Measurements from ENCODE around the gene FXYD1. TPM values are rescaled to one million over a fixed set of nuclear protein-coding genes. Genes with fewer than 3 reads are reported as not detected.

Gene FXYD1
- total RNA-seq: 10 to 100 TPM; 44.4 to 92.6 (median 70.7) TPM

DNA sequence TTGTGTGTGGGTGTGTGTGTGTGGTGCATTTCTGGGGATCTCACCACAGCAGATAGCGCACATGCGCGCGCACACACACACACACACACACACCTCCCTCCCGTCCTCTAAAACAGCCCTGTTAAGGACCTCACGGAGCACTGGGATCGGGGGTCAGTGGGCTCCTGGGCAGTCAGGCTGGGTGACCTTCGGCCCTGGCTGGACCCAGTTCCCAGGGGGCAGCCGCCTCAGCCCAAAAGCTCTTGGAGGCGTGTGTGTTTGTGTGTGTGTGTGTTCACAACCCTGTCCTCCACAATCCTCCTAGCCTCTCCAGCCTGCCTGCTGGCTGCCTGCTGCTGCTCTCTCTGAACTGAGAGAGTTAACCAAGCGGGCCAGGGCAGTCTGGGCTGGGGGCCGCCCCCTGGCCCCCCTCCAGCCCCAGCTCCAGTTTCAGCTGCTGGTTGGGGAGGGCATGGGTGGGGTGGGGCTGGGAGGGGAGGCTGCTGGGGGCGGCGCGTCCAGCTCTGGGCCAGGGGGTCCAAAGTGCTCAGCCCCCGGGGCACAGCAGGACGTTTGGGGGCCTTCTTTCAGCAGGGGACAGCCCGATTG, at the start of gene FXYD1:
Gene FXYD1, plus strand, starts transcription at position 520 of the 588 bp plus-strand sequence. CDS start 1,256 bp downstream, outside the sequence.
- Histone ChIP-seq H3K4me3 (peak within 1 kb of the TSS; percentile 43 to 62 (median 51)), H3K4me1 (peaks cover 37 to 83% (median 67%) of the 10 kb centered on the region in 4 donors), H3K36me3 (no peaks in the 10 kb centered on the region), H3K9me3 (peaks cover 0 to 4% (median 0%) of the 10 kb centered on the region in 4 donors), H3K27me3 (peaks cover 0 to 54% (median 15%) of the 10 kb centered on the region in 4 donors), H3K27ac (replicated peaks in 1 of 4) (peak within 1 kb of the TSS; percentile 82 to 87 (median 85))
- DNase-seq (ENCODE audit: extremely low spot score): no peak
- WGBS: 23% methylated on average over 10 of the region's 18 CpGs
- intact Hi-C loops (cut with DNase I): no loop called here
- no peak for TF ChIP-seq POLR2A (IDR thresholded peaks at IDR 0.05; ENCODE audit: low read depth)
- TF ChIP-seq, protein P1, sequence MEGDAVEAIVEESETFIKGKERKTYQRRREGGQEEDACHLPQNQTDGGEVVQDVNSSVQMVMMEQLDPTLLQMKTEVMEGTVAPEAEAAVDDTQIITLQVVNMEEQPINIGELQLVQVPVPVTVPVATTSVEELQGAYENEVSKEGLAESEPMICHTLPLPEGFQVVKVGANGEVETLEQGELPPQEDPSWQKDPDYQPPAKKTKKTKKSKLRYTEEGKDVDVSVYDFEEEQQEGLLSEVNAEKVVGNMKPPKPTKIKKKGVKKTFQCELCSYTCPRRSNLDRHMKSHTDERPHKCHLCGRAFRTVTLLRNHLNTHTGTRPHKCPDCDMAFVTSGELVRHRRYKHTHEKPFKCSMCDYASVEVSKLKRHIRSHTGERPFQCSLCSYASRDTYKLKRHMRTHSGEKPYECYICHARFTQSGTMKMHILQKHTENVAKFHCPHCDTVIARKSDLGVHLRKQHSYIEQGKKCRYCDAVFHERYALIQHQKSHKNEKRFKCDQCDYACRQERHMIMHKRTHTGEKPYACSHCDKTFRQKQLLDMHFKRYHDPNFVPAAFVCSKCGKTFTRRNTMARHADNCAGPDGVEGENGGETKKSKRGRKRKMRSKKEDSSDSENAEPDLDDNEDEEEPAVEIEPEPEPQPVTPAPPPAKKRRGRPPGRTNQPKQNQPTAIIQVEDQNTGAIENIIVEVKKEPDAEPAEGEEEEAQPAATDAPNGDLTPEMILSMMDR (IDR thresholded peaks at IDR 0.05): no peak
- no peak for TF ChIP-seq EP300 (IDR thresholded peaks at IDR 0.05)
- TF ChIP-seq POLR2AphosphoS5 (IDR thresholded peaks at IDR 0.05): no peak

DNA sequence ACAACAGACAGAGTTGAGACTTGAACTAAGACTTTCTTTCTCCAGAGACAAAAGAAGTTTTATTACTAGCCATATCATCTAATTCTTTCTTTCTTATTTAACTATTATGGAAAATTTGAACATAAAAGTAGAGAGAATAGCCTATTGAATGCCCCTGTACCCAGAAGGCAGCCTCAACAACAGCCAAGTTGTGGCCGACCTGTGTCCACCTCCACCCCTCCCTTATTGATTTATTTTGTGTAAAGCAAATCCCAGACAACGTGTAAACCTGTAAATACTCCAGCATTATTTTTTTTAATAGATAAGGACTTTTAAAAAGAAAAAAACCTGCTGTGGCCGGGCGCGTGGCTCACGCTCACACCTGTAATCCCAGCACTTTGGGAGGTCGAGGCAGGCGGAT, 49.1 kb upstream of the FXYD1 start:
- Histone ChIP-seq H3K9me3 (no peaks in the 10 kb centered on the region), H3K4me3 (no peak overlapping the region), H3K36me3 (no peaks in the 10 kb centered on the region), H3K27me3 (peaks cover 0 to 55% (median 10%) of the 10 kb centered on the region in 4 donors), H3K27ac (replicated peaks in 1 of 4) (no peak overlapping the region), H3K4me1 (peaks cover 3 to 13% (median 11%) of the 10 kb centered on the region in 4 donors)
- no peak for DNase-seq (ENCODE audit: extremely low spot score)
- intact Hi-C loops (cut with DNase I): no loop called here
- TF ChIP-seq POLR2A (IDR thresholded peaks at IDR 0.05; ENCODE audit: low read depth): no peak
- TF ChIP-seq, protein P1 (IDR thresholded peaks at IDR 0.05): no peak
- TF ChIP-seq POLR2AphosphoS5 (IDR thresholded peaks at IDR 0.05): no peak
- no peak for TF ChIP-seq EP300 (IDR thresholded peaks at IDR 0.05)
- 87% methylated on average over 8 of the region's 8 CpGs for WGBS

DNA sequence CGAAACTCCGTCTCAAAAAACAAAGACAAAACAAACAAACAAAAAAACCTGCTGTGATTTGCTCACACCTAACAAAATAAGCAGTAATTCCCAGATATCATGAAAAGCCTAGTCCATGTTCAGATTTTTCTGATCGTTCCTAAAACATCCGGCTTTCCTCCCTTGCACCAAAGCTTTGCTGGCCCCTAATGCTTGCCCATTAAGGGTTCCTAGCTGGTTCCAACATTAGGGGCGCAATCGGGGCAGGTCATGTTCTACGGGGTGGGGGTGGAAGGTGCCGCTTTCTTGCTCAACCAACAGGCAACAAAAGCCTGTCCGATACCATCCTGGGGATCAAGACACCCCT, 48.5 kb upstream of the FXYD1 start:
- 38% methylated on average over 9 of the region's 9 CpGs for WGBS
- peak overlapping the region in 1 of 4 donors; percentile 1 for H3K4me3 ChIP-seq

DNA sequence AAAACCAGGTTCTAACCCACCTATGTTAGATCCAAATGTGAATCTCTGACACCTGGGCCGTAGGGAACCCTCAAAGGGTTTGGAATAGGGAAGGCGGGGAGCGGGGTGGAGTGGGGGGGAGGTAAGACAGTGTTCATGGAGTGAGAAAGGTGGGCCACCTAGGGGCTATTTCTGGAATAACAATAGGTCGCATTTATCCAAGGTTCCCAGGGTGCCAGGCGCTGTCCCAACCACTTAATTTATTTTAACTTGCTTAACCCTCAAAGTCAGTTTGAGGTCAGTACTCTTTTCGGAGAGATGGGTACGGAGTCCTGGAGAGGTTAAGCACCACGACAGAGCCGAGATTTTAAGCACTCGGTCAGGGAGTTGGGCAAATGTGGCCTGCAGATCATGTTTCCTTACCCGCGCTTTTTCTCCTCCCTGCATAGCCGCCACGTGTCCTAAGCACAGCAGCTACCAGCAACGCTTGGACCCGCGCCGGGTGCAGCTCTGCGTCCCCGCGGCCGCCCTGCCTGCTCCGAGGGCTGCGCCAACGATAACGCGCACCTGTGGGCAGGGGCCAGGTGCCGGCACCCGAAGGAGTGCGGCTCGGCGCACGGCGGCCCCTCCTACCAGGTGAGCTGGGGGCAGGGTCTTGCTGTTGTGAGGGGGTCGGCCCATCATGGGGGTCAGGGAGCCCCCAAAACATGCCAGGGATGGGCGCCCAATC, 48.0 kb upstream of the FXYD1 start:
- intact Hi-C loops (cut with DNase I): loop anchor here (2.0 kb wide), 1 partner anchor 118 kb away; no protein-coding TSS in a partner anchor
- Histone ChIP-seq H3K27ac (replicated peaks in 1 of 4) (no peak overlapping the region), H3K9me3 (no peaks in the 10 kb centered on the region), H3K4me3 (peak overlapping the region in 3 of 4 donors; percentile 12 to 31 (median 19)), H3K4me1 (peaks cover 3 to 13% (median 11%) of the 10 kb centered on the region in 4 donors), H3K36me3 (no peaks in the 10 kb centered on the region), H3K27me3 (peaks cover 0 to 55% (median 10%) of the 10 kb centered on the region in 4 donors)
- DNase-seq (ENCODE audit: extremely low spot score): no peak
- 16% methylated on average over 21 of the region's 36 CpGs for whole genome bisulfite sequencing
- TF ChIP-seq, protein P1 (IDR thresholded peaks at IDR 0.05): peak; percentile 47 to 67 (median 50)
- no peak for TF ChIP-seq EP300 (IDR thresholded peaks at IDR 0.05)
- no peak for TF ChIP-seq POLR2AphosphoS5 (IDR thresholded peaks at IDR 0.05)

More for the DNA sequence above, 48.5 kb upstream of the FXYD1 start:
- no peaks in the 10 kb centered on the region for H3K36me3 ChIP-seq
- peaks cover 0 to 55% (median 10%) of the 10 kb centered on the region in 4 donors for H3K27me3 ChIP-seq
- intact Hi-C loops (cut with DNase I): loop anchor here (2.0 kb wide), 1 partner anchor 117 kb away; no protein-coding TSS in a partner anchor
- TF ChIP-seq EP300 (IDR thresholded peaks at IDR 0.05) (no peak), POLR2A (IDR thresholded peaks at IDR 0.05; ENCODE audit: low read depth) (no peak), POLR2AphosphoS5 (IDR thresholded peaks at IDR 0.05) (no peak)
- TF ChIP-seq, protein P1 (IDR thresholded peaks at IDR 0.05): no peak
- H3K4me1 ChIP-seq: peaks cover 3 to 13% (median 11%) of the 10 kb centered on the region in 4 donors
- H3K9me3 ChIP-seq: no peaks in the 10 kb centered on the region
- no peak for DNase-seq (ENCODE audit: extremely low spot score)
- H3K27ac ChIP-seq (replicated peaks in 1 of 4): no peak overlapping the region

Measured in esophagus muscularis mucosa (tissue), 4 donors.